Dendritic cell treated with granulocyte-macrophage colony-stimulating factor and Interleukin-4, amounts not matched to agents 40 ng/mL and 50 ng/mL, for 4 days (primary cell): ENCODE measurements around the gene MC1R.
"Not testable (repeated sequence)": the region's sequence is repeated elsewhere in the genome, so short reads cannot be mapped to it uniquely, and the experiment has no call there.

Source experiments
- H3K27ac Mint-ChIP-seq: one replicate; pipeline ENCODE4 v1.8.0; 2022; ENCODE audit warnings: mild to moderate bottlenecking, mixed read lengths
- H3K27me3 Mint-ChIP-seq: one replicate; pipeline ENCODE4 v1.8.0; 2022; ENCODE audit warnings: mild to moderate bottlenecking, mixed read lengths
- H3K36me3 Mint-ChIP-seq: one replicate; pipeline ENCODE4 v1.8.0; 2022; ENCODE audit warnings: low read depth, mixed read lengths
- H3K4me1 Mint-ChIP-seq: one replicate; pipeline ENCODE4 v1.8.0; 2022; ENCODE audit warnings: low read depth, mixed read lengths
- H3K4me3 Mint-ChIP-seq: one replicate; pipeline ENCODE4 v1.8.0; 2022; ENCODE audit warnings: mild to moderate bottlenecking, moderate library complexity, mixed read lengths
- H3K9me3 Mint-ChIP-seq: one replicate; pipeline ENCODE4 v1.8.0; 2022; ENCODE audit warnings: mixed read lengths
- intact Hi-C: fragments of 100-400 bp; cut with micrococcal nuclease; formaldehyde crosslinking; loops from one replicate; pipeline ENCODE4 v1.15.0; 2022

MC1R gene

GRCh38 chr16:89924925-89925307 lies 6.3 kb downstream of the MC1R start:
- Mint-ChIP-seq H3K4me1 (peaks cover 44% of the 10 kb centered on the region), H3K27me3 (peaks cover 70% of the 10 kb centered on the region), H3K27ac (no peak overlapping the region), H3K4me3 (no peak overlapping the region), H3K36me3 (no peaks in the 10 kb centered on the region), H3K9me3 (no peaks in the 10 kb centered on the region)
- intact Hi-C loops = loop anchor here (5.0 kb wide), 1 partner anchor 47 kb away; no protein-coding TSS in a partner anchor

GRCh38 chr16:89925596-89926079 lies 7.0 kb downstream of the MC1R start:
- Mint-ChIP-seq H3K4me3 (peak overlapping the region; percentile 52), H3K9me3 (no peaks in the 10 kb centered on the region), H3K27ac (no peak overlapping the region), H3K4me1 (peaks cover 39% of the 10 kb centered on the region), H3K36me3 (no peaks in the 10 kb centered on the region), H3K27me3 (peaks cover 65% of the 10 kb centered on the region)
- intact Hi-C loops = no loop called here

GRCh38 chr16:89931305-89931896 lies 12.7 kb downstream of the MC1R start:
- H3K27ac Mint-ChIP-seq = no peak overlapping the region
- intact Hi-C loops = no loop called here
- no peaks in the 10 kb centered on the region for H3K4me1 Mint-ChIP-seq
- no peaks in the 10 kb centered on the region for H3K9me3 Mint-ChIP-seq
- peaks cover 32% of the 10 kb centered on the region for H3K27me3 Mint-ChIP-seq
- H3K4me3 Mint-ChIP-seq = no peak overlapping the region
- H3K36me3 Mint-ChIP-seq = no peaks in the 10 kb centered on the region

GRCh38 chr16:89931964-89932363 lies 13.3 kb downstream of the MC1R start:
- Mint-ChIP-seq H3K9me3 (no peaks in the 10 kb centered on the region), H3K4me1 (no peaks in the 10 kb centered on the region), H3K36me3 (no peaks in the 10 kb centered on the region), H3K27me3 (peaks cover 29% of the 10 kb centered on the region), H3K27ac (no peak overlapping the region), H3K4me3 (no peak overlapping the region)
- intact Hi-C loops = no loop called here

GRCh38 chr16:89934019-89934418 lies 15.4 kb downstream of the MC1R start:
- H3K27ac Mint-ChIP-seq, intact Hi-C loops: not testable (repeated sequence)
- H3K27me3 Mint-ChIP-seq = peaks cover 22% of the 10 kb centered on the region

GRCh38 chr16:89934611-89935553 lies 16.2 kb downstream of the MC1R start:
- H3K4me3 Mint-ChIP-seq = no peak overlapping the region
- H3K27me3 Mint-ChIP-seq = peaks cover 27% of the 10 kb centered on the region

More at GRCh38 chr16:89934019-89934418, 15.4 kb downstream of the MC1R start:
- not testable (repeated sequence) for H3K4me1 Mint-ChIP-seq, H3K4me3 Mint-ChIP-seq, H3K36me3 Mint-ChIP-seq, H3K9me3 Mint-ChIP-seq

GRCh38 chr16:89935620-89936019 lies 17.0 kb downstream of the MC1R start:
- H3K4me3 Mint-ChIP-seq, H3K36me3 Mint-ChIP-seq, intact Hi-C loops, H3K4me1 Mint-ChIP-seq, H3K27ac Mint-ChIP-seq, H3K9me3 Mint-ChIP-seq: not testable (repeated sequence)
- peaks cover 28% of the 10 kb centered on the region for H3K27me3 Mint-ChIP-seq

More at GRCh38 chr16:89934611-89935553, 16.2 kb downstream of the MC1R start:
- Mint-ChIP-seq H3K36me3 (no peaks in the 10 kb centered on the region), H3K4me1 (no peaks in the 10 kb centered on the region), H3K9me3 (no peaks in the 10 kb centered on the region), H3K27ac (no peak overlapping the region)
- intact Hi-C loops = no loop called here

GRCh38 chr16:89936034-89936433 lies 17.4 kb downstream of the MC1R start:
- no peak overlapping the region for H3K27ac Mint-ChIP-seq
- H3K4me3 Mint-ChIP-seq = no peak overlapping the region
- intact Hi-C loops = no loop called here
- no peaks in the 10 kb centered on the region for H3K4me1 Mint-ChIP-seq
- H3K36me3 Mint-ChIP-seq = no peaks in the 10 kb centered on the region
- H3K27me3 Mint-ChIP-seq = peaks cover 27% of the 10 kb centered on the region
- H3K9me3 Mint-ChIP-seq = no peaks in the 10 kb centered on the region

GRCh38 chr16:89936508-89936907 lies 17.8 kb downstream of the MC1R start:
- Mint-ChIP-seq H3K4me3 (no peak overlapping the region), H3K27ac (no peak overlapping the region), H3K27me3 (peaks cover 22% of the 10 kb centered on the region), H3K36me3 (no peaks in the 10 kb centered on the region), H3K4me1 (no peaks in the 10 kb centered on the region), H3K9me3 (no peaks in the 10 kb centered on the region)
- intact Hi-C loops = no loop called here

- H3K9me3 Mint-ChIP-seq = no peaks in the 10 kb centered on the region
- H3K27ac Mint-ChIP-seq = no peak overlapping the region
- no peaks in the 10 kb centered on the region for H3K36me3 Mint-ChIP-seq
- no peak overlapping the region for H3K4me3 Mint-ChIP-seq
- no peaks in the 10 kb centered on the region for H3K4me1 Mint-ChIP-seq
- peaks cover 21% of the 10 kb centered on the region for H3K27me3 Mint-ChIP-seq
- intact Hi-C loops = no loop called here
Measured at GRCh38 chr16:89936981-89937380, 18.3 kb downstream of the MC1R start.

- no peak overlapping the region for H3K27ac Mint-ChIP-seq
- no peaks in the 10 kb centered on the region for H3K9me3 Mint-ChIP-seq
- H3K27me3 Mint-ChIP-seq = peaks cover 24% of the 10 kb centered on the region
- no peak overlapping the region for H3K4me3 Mint-ChIP-seq
- intact Hi-C loops = no loop called here
- no peaks in the 10 kb centered on the region for H3K36me3 Mint-ChIP-seq
- H3K4me1 Mint-ChIP-seq = no peaks in the 10 kb centered on the region
Measured at GRCh38 chr16:89938175-89938885, 19.7 kb downstream of the MC1R start.

GRCh38 chr16:89944773-89945172 lies 26.1 kb downstream of the MC1R start:
- no peak overlapping the region for H3K27ac Mint-ChIP-seq
- H3K9me3 Mint-ChIP-seq = no peaks in the 10 kb centered on the region
- H3K4me3 Mint-ChIP-seq = no peak overlapping the region
- peaks cover 59% of the 10 kb centered on the region for H3K27me3 Mint-ChIP-seq
- peaks cover 3% of the 10 kb centered on the region for H3K36me3 Mint-ChIP-seq
- peaks cover 17% of the 10 kb centered on the region for H3K4me1 Mint-ChIP-seq
- intact Hi-C loops = no loop called here

GRCh38 chr16:89945654-89946053 lies 27.0 kb downstream of the MC1R start:
- Mint-ChIP-seq H3K9me3 (no peaks in the 10 kb centered on the region), H3K4me3 (no peak overlapping the region), H3K27ac (no peak overlapping the region), H3K27me3 (peaks cover 62% of the 10 kb centered on the region), H3K4me1 (peaks cover 25% of the 10 kb centered on the region), H3K36me3 (peaks cover 10% of the 10 kb centered on the region)
- intact Hi-C loops = no loop called here

- Mint-ChIP-seq H3K36me3 (peaks cover 10% of the 10 kb centered on the region), H3K27ac (no peak overlapping the region), H3K27me3 (peaks cover 62% of the 10 kb centered on the region), H3K4me3 (no peak overlapping the region), H3K9me3 (no peaks in the 10 kb centered on the region), H3K4me1 (peaks cover 25% of the 10 kb centered on the region)
- intact Hi-C loops = no loop called here
Measured at GRCh38 chr16:89946515-89946914, 27.9 kb downstream of the MC1R start.
